MM.1S (cell line): ENCODE results near the gene BICDL1.

Experiments
- DNase-seq: peaks from one replicate; pipeline ENCODE4 v3.0.0-alpha.2; 2015
- H2AFZ ChIP-seq: fragments of 300-600 bp; sonication (generic); 2 replicates; pipeline ENCODE4 v1.6.0; 2016; ENCODE audit warnings: antibody characterized with exemption, low read length
- H3F3A ChIP-seq: fragments of 300-600 bp; sonication (generic); 2 replicates; pipeline ENCODE4 v1.6.1; 2016; ENCODE audit warnings: mild to moderate bottlenecking, antibody characterized with exemption, low read length, moderate library complexity, mixed read lengths; ENCODE audit not compliant: insufficient read depth
- H3K27ac ChIP-seq: fragments of 300-600 bp; sonication (generic); 2 replicates; pipeline ENCODE4 v1.5.1; 2016; ENCODE audit warnings: mild to moderate bottlenecking, low read length
- H3K27me3 ChIP-seq: fragments of 300-600 bp; sonication (generic); replicated peaks from 2 replicates; pipeline ENCODE4 v1.6.0; 2016; ENCODE audit warnings: low read length; ENCODE audit not compliant: insufficient read depth
- H3K36me3 ChIP-seq: fragments of 300-600 bp; sonication (generic); replicated peaks from 2 replicates; pipeline ENCODE4 v1.6.1; 2016; ENCODE audit warnings: mild to moderate bottlenecking, low read length, mixed read lengths; ENCODE audit not compliant: insufficient read depth
- H3K4me1 ChIP-seq: fragments of 300-600 bp; sonication (generic); 2 replicates; pipeline ENCODE4 v1.6.1; 2016; ENCODE audit warnings: low read length, mixed read lengths
- H3K4me2 ChIP-seq: fragments of 300-600 bp; sonication (generic); 2 replicates; pipeline ENCODE4 v1.6.0; 2016; ENCODE audit warnings: low read depth, low read length
- H3K4me3 ChIP-seq: fragments of 300-600 bp; sonication (generic); 2 replicates; pipeline ENCODE4 v1.5.1; 2016; ENCODE audit warnings: low read length, mixed read lengths
- H3K79me2 ChIP-seq: fragments of 300-600 bp; sonication (generic); 2 replicates; pipeline ENCODE4 v1.6.1; 2016; ENCODE audit warnings: mixed run types, low read length, mixed read lengths
- H3K9ac ChIP-seq: fragments of 300-600 bp; sonication (generic); 2 replicates; pipeline ENCODE4 v1.6.1; 2016; ENCODE audit warnings: low read length, mixed read lengths
- H3K9me2 ChIP-seq: fragments of 300-600 bp; sonication (generic); replicated peaks from 2 replicates; pipeline ENCODE4 v1.6.1; 2016; ENCODE audit warnings: mild to moderate bottlenecking, low read length, mixed read lengths; ENCODE audit not compliant: insufficient read depth
- H3K9me3 ChIP-seq: fragments of 300-600 bp; sonication (generic); replicated peaks from 2 replicates; pipeline ENCODE4 v1.6.1; 2016; ENCODE audit warnings: mild to moderate bottlenecking, low read length, mixed read lengths; ENCODE audit not compliant: insufficient read depth
- H4K20me1 ChIP-seq: fragments of 300-600 bp; sonication (generic); 2 replicates; pipeline ENCODE4 v1.6.1; 2016; ENCODE audit warnings: mild to moderate bottlenecking, low read length, moderate library complexity, mixed read lengths; ENCODE audit not compliant: insufficient read depth
- CTCF ChIP-seq: fragments of 300-600 bp; sonication (generic); IDR thresholded peaks from 2 replicates; pipeline ENCODE4 v1.5.1; 2016; ENCODE audit warnings: antibody characterized with exemption, low read length, mixed read lengths
- EZH2 ChIP-seq: fragments of 300-600 bp; sonication (generic); optimal IDR thresholded peaks from 2 replicates; pipeline ENCODE3; 2017; ENCODE audit warnings: low read depth, mild to moderate bottlenecking, antibody characterized with exemption, low read length, mixed read lengths
- EZH2phosphoT487 ChIP-seq: fragments of 300-600 bp; sonication (generic); IDR thresholded peaks from 2 replicates; pipeline ENCODE4 v1.6.1; 2018; ENCODE audit warnings: antibody characterized with exemption, low read length

Gene BICDL1

DNA sequence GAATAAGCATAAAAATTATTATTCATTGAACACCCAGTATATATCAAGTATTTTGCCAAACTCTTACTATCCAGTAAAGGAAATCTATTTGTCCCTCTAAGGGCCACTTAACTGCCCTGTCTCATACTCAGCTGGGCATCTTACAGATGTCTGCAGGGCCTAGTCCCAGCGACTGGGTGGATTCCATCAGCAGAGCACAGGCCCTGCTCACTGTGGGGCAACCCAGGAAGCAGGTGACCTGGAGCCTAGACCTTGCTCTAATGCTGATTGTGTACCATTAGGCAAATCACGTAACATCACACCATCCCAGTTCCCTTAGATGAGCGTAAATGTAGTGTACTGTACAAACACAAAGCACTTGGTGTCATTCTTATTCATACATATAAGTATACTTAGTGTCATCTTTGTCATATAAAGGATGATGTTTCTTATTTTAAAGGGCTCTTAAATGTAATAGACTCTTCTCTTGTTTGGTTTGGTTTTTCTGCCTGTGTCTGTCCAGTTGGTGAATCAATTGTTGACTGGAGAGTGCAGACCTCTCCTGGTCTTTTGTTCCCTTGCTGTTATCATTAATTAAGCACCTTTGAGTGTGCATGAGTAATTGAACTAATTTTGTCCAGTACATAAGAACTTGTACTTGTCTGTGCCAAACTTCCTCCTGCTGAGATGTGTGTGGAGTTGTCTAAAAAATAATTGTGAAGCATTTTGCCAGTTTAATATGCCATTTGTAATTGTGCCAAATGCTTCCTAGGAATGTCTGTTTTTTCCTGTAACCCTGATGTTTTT lies 78.2 kb downstream of the BICDL1 start:
- no peak overlapping the region for H2AFZ ChIP-seq
- no peak for DNase-seq
- no peaks in the 10 kb centered on the region for H3K79me2 ChIP-seq
- H3K4me1 ChIP-seq: no peaks in the 10 kb centered on the region
- H3K9me3 ChIP-seq: no peaks in the 10 kb centered on the region
- no peak overlapping the region for H3K27ac ChIP-seq
- H3K4me2 ChIP-seq: no peak overlapping the region
- no peak overlapping the region for H3K4me3 ChIP-seq
- no peak overlapping the region for H3K9ac ChIP-seq
- no peaks in the 10 kb centered on the region for H3K9me2 ChIP-seq
- TF ChIP-seq EZH2 (no peak), EZH2phosphoT487 (no peak), CTCF (no peak)
- H3K27me3 ChIP-seq: no peaks in the 10 kb centered on the region
- H4K20me1 ChIP-seq: no peaks in the 10 kb centered on the region
- no peaks in the 10 kb centered on the region for H3K36me3 ChIP-seq
- H3F3A ChIP-seq: no peaks in the 10 kb centered on the region

DNA sequence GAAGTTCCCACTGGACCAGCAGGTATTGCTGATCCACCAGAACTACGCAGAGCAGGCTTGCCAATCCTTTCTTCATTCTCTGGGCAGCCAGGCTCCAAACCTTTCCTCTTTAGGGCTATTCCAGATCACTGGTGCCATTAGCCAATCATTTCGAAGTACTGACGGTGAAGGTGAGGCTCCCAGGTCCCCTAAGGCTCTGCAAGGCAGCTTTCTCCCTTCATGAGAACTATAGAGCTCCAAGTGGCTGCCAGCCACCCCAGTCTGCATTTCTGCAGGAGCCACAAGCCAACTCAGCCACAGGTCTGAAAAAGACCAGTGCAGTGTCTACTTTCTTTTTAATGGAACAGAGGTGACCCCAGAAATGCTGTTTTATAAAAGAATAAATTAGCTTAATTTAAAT lies 78.9 kb downstream of the BICDL1 start:
- Histone ChIP-seq H3F3A (no peaks in the 10 kb centered on the region), H3K9ac (no peak overlapping the region), H3K4me2 (no peak overlapping the region), H2AFZ (no peak overlapping the region), H3K4me3 (no peak overlapping the region), H3K79me2 (no peaks in the 10 kb centered on the region), H3K9me3 (no peaks in the 10 kb centered on the region), H4K20me1 (no peaks in the 10 kb centered on the region), H3K36me3 (no peaks in the 10 kb centered on the region), H3K9me2 (no peaks in the 10 kb centered on the region), H3K27ac (no peak overlapping the region), H3K27me3 (no peaks in the 10 kb centered on the region), H3K4me1 (no peaks in the 10 kb centered on the region)
- TF ChIP-seq EZH2 (no peak), CTCF (no peak), EZH2phosphoT487 (no peak)
- no peak for DNase-seq

- Histone ChIP-seq H3K9ac (no peak overlapping the region), H3K4me2 (no peak overlapping the region), H3K4me1 (no peaks in the 10 kb centered on the region), H3K36me3 (no peaks in the 10 kb centered on the region), H3K27me3 (no peaks in the 10 kb centered on the region), H3K79me2 (no peaks in the 10 kb centered on the region), H3K9me2 (no peaks in the 10 kb centered on the region), H4K20me1 (no peaks in the 10 kb centered on the region), H3F3A (no peaks in the 10 kb centered on the region), H2AFZ (no peak overlapping the region), H3K9me3 (no peaks in the 10 kb centered on the region), H3K4me3 (no peak overlapping the region), H3K27ac (no peak overlapping the region)
- no peak for TF ChIP-seq EZH2phosphoT487
- no peak for TF ChIP-seq CTCF
- no peak for TF ChIP-seq EZH2
- DNase-seq: no peak
These were observed 80.2 kb downstream of the BICDL1 start for GRCh38 chr12:120069278-120069677.
